GM10248 (cell line): ENCODE measurements around the gene SLX9.

Experiments used
- CTCF ChIA-PET: fragments of 300-600 bp; sonication (Branson Sonifier 250); formaldehyde crosslinking; extraction: SDS; loops from one replicate; lab custom pipeline; 2021; ENCODE audit warnings: antibody characterized with exemption; lab: Yijun Ruan, JAX
- POLR2A ChIA-PET: fragments of 350-650 bp; sonication (Branson Sonifier 250); formaldehyde crosslinking; extraction: SDS; loops from one replicate; lab custom pipeline; 2020; ENCODE audit warnings: antibody characterized with exemption; lab: Yijun Ruan, JAX
- DNase-seq: peaks from one replicate; pipeline ENCODE4 v3.0.0; 2012; ENCODE audit errors: extremely low spot score
- TF ChIP-seq, protein P1 (sequence below): IDR thresholded peaks from 2 replicates; pipeline ENCODE4 v1.5.1; 2012; ENCODE audit warnings: mild to moderate bottlenecking, low read depth; ENCODE audit errors: extremely low read depth, missing control alignments, control extremely low read depth

SLX9 gene

DNA sequence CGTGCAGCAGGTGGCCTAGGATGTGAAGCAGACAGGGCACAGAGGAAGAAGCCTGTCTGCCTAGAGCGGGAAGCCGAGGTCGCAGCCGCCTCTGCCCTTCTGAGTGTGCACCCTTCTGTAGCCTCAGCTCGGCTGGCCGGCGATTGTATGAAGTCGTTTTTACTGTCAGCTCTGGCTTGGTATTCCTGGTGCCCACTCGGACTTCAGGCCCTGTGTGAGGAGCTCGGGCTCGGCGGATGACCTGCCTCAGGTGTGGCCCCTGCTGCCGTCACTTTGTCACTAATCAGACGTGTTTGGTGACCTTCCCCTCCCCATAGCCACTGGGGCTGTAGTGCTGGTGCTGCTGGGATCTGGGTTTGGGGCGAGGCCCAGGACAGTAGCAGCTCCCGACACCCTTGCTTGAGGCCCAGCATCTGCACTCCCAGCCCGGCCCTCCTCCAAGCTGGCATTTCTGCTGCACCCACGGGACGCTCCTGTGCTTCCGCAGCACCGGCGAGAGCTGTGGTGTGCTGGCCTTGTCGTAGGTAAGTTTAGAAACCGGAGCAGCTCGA is 18.1 kb downstream of the SLX9 start:
- DNase-seq: no peak
- ChIA-PET CTCF (interaction anchor here (1.0 to 1.5 kb wide), 3 partner anchors 8 to 170 kb away, joined by 3 to 6 read pairs (median 3); no protein-coding TSS in a partner anchor), POLR2A (no interaction called here)
- TF ChIP-seq, protein P1, sequence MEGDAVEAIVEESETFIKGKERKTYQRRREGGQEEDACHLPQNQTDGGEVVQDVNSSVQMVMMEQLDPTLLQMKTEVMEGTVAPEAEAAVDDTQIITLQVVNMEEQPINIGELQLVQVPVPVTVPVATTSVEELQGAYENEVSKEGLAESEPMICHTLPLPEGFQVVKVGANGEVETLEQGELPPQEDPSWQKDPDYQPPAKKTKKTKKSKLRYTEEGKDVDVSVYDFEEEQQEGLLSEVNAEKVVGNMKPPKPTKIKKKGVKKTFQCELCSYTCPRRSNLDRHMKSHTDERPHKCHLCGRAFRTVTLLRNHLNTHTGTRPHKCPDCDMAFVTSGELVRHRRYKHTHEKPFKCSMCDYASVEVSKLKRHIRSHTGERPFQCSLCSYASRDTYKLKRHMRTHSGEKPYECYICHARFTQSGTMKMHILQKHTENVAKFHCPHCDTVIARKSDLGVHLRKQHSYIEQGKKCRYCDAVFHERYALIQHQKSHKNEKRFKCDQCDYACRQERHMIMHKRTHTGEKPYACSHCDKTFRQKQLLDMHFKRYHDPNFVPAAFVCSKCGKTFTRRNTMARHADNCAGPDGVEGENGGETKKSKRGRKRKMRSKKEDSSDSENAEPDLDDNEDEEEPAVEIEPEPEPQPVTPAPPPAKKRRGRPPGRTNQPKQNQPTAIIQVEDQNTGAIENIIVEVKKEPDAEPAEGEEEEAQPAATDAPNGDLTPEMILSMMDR: no peak

DNA sequence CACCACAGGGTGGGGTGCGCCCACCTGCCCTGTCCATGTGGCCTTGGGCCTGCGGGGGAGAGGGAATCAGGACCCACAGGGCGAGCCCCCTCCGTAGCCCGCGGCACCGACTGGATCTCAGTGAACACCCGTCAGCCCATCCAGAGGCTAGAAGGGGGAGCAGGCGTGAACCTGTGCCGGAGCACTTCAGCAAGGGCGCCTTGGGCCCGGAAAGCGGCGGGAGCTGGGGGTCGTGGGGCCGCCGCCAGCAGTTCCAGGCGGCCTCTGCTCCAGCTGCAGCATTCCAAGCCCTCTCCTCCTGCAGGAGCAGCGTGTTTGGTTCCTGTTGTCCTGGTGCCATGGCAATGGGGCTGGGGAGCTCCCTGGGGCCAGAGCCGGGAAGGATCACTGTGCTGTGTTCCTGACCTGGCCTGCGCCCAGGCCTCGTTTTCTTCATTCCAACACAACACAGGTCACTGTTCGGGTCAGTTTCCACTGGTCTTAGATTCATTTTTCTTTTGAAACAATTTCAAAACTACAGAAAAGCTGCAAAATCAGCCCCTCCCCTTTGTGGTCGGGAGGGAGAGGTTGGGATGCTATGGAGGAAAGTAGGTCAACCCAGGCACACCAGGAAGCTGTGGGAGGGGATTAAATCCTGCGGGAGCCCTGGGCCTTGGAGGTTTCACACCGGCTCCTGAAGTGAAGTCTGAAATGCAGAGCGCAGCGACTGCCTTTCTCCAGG is 18.8 kb downstream of the SLX9 start:
- ChIA-PET CTCF (interaction anchor here (1.3 to 1.5 kb wide), 2 partner anchors 9 to 170 kb away, joined by 3 to 6 read pairs; no protein-coding TSS in a partner anchor), POLR2A (interaction anchor here (0.6 kb wide), 1 partner anchor 18 kb away, joined by 3 read pairs; no protein-coding TSS in a partner anchor)
- no peak for DNase-seq
- TF ChIP-seq, protein P1: no peak

DNA sequence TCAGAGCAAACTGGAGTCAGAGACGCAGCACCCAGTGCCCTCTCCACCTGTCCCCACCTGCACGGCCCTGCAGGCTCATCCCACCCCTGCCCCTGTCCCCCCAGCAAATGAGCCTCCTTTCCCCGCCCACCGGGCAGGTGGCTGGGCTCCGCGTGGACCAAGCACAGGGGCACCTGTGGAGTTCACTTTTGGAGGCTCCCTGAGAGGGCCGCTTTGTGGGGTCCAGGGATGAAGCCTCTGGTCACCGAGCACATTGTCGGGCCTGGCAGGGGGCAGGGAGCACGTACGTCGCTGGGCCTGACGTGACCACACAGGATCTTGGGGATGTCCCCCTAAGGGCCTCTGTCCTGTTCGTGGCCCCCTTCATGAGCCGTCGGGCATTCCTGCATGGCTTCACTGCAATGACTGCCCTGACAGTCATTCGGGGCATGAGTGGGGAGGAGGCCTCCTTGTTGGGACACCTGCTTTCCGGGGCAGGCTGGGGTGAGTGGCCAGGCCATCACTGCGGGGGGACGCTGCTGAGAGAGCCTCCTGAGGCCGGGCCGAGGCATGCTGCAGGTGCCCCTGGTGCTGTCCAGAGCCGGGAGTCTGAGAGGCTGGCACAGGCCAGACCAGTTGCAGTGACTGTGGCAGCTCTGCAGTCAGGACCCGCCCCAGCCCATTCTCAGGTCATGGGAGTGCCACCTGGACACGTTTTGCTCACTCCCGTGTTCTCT is 19.7 kb downstream of the SLX9 start:
- no peak for DNase-seq
- ChIA-PET POLR2A (interaction anchor here (0.6 kb wide), 1 partner anchor 19 kb away, joined by 3 read pairs; no protein-coding TSS in a partner anchor), CTCF (interaction anchor here (1.2 to 1.5 kb wide), 4 partner anchors 10 to 178 kb away, joined by 3 to 6 read pairs (median 6); no protein-coding TSS in a partner anchor)
- TF ChIP-seq, protein P1: no peak

DNA sequence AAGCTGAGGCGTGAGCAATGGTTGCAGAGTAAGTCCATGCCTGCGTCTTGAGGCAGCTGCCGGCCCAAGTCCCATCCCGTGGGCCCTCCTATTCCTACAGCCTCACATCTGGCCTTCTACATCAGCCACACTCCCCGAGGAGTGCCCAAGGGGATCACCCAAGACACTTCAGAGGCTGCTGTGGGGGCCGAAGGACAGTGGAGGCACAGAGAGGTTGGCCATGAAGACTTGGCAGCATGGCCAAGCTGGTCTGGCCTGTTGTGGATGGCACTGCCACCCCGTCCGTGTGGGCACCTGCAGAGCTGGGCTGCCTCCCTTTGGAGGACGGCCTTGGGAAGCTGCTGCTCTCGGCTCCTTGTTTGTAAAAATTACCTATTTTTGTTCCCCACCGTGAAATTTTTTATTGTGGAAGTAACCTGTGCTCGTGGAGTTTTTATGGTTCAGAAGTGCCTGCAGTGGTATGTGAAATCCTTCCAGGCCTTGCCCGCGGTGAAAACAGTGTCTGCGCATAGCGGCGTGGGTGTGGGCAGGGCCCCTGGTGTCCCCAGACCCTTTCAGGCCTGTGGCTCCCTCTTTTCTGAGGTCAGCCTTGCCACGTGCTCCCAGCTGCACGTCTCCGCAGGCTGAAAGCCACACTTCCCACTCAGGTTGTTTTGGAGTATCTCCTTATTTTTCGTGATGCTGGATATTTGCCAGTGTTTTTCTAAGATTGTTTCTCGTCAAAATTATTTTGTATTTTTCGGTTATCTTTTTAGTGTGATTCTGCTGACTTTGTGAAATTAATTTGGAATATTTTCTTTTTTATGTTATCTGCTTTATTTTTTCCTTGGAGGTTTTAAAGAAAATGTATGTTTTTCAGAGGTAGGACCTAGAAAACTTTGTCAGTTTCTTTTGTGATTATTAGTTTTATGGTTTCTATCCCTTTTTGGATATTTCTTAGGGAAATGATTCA is 20.6 kb downstream of the SLX9 start:
- TF ChIP-seq, protein P1: no peak
- no peak for DNase-seq
- CTCF ChIA-PET: interaction anchor here (1.2 to 3.5 kb wide), 3 partner anchors 11 to 177 kb away, joined by 5 to 24 read pairs (median 6); no protein-coding TSS in a partner anchor
- POLR2A ChIA-PET: no interaction called here

DNA sequence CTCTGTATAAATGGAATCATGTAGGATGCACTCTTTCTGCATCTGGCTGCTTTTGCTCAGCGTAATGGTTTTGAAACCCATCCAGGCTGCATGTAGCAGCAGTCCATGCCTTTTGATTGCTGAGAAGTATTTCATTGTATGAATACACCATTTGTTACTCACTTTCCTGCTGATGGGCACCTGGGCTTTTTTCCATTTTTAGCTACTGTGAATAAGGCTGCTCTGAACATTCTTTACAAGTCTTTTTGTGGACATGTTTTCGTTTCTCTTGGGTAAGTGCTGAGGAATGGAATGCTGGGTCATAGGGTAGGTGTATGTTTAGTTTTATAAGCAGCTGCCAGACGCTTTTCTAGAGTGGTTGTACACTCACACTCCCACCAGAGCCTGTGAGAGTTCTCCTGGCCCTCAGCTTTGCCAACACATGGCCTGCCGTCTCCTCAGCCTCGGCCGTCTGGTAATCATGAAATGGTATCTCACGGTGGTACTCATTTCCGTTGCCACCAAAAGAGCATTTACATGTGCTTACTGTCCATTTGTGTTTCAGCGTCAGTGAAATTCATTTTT is 22.7 kb downstream of the SLX9 start:
- ChIA-PET CTCF (interaction anchor here (1.9 to 9.6 kb wide), 4 partner anchors 10 to 176 kb away, joined by 6 to 61 read pairs (median 15); no protein-coding TSS in a partner anchor), POLR2A (no interaction called here)
- TF ChIP-seq, protein P1: no peak
- no peak for DNase-seq
